K562 (cell line): ENCODE results near the gene CFAP70. TPM values are rescaled to one million over a fixed set of nuclear protein-coding genes. Genes with fewer than 3 reads are reported as not detected.

ENCODE experiments used
- AFF4 ChIP-seq: sonication (generic); formaldehyde crosslinking; IDR thresholded peaks from 2 replicates; pipeline ENCODE4 v1.8.0; 2023; ENCODE audit warnings: mild to moderate bottlenecking, missing genetic modification reagents
- CBX5 ChIP-seq: IDR thresholded peaks from 2 replicates; pipeline ENCODE4 v1.6.1; 2014; ENCODE audit warnings: low read depth, borderline replicate concordance
- ESRRB ChIP-seq: fragments of 250-450 bp; sonication (Bioruptor Pico); IDR thresholded peaks from 2 replicates; pipeline ENCODE4 v1.5.0; 2020; ENCODE audit warnings: mild to moderate bottlenecking, moderate library complexity, borderline replicate concordance
- GTF3C2 ChIP-seq: IDR thresholded peaks from 3 replicates; pipeline ENCODE4 v1.6.1; 2011; ENCODE audit warnings: borderline replicate concordance, mild to moderate bottlenecking, moderate library complexity; ENCODE audit not compliant: insufficient read length; ENCODE audit errors: extremely low read depth
- MBD1 ChIP-seq: fragments of 250-450 bp; sonication (Bioruptor Pico); IDR thresholded peaks from 2 replicates; pipeline ENCODE4 v1.8.0; 2022; ENCODE audit warnings: inconsistent platforms
- NCOR1 ChIP-seq: fragments of 450-650 bp; IDR thresholded peaks from 2 replicates; pipeline ENCODE4 v1.6.1; 2016; ENCODE audit warnings: mild to moderate bottlenecking, moderate library complexity
- POLR3G ChIP-seq: IDR thresholded peaks from 2 replicates; pipeline ENCODE4 v1.6.1; 2011; ENCODE audit not compliant: insufficient read length, insufficient replicate concordance; ENCODE audit errors: extremely low read depth
- SMAD1 ChIP-seq: fragments of 150-350 bp; IDR thresholded peaks from 2 replicates; pipeline ENCODE4 v1.6.1; 2014; ENCODE audit warnings: low read length, low read depth; ENCODE audit not compliant: partially characterized antibody
- SPI1 ChIP-seq: IDR thresholded peaks from 2 replicates; pipeline ENCODE4 v1.6.1; 2011; ENCODE audit warnings: low read depth, low read length, control low read depth, borderline replicate concordance
- TGIF2 ChIP-seq: sonication (generic); formaldehyde crosslinking; IDR thresholded peaks from 2 replicates; pipeline ENCODE4 v1.8.1; 2022; ENCODE audit warnings: mild to moderate bottlenecking, missing genetic modification reagents, moderate library complexity
- polyA plus RNA-seq, 8 experiments: library from polyadenylated mRNA; depleted of rRNA in 4 of 8; stranded (reverse) in 5 of 8; unstranded in 3 of 8; fragments of >200 nt; fragmentation: Nextera tagmentation in 2 of 8; fragmentation: Illumina TruSeq in 1 of 8; extraction: Ambion mirVana in 2 of 8; extraction: Trizol in 1 of 8; gene quantifications; 2 replicates each; pipeline versions ENCODE4 v1.2.1 to v1.2.3, GENCODE V29; 2011 to 2014; ENCODE audit warnings: inconsistent platforms in 1 of 8, missing spikeins in 1 of 8
- total RNA-seq, 7 experiments: library from RNA; depleted of rRNA in 6 of 7; stranded (reverse); fragments of >200 nt in 6 of 7; fragmentation: Illumina TruSeq in 2 of 7; extraction: Trizol in 2 of 7; gene quantifications; 2 replicates each; pipeline versions ENCODE4 v1.2.1 to v1.2.3, GENCODE V29; 2011 to 2021; ENCODE audit warnings: low replicate concordance in 1 of 7

Gene CFAP70
- total and polyA plus RNA-seq, 9 of the 15 experiments (the other 6 are each of a cell fraction or from before 2014, with no cell fraction given) = 0.27 to 1.6 (median 0.86) TPM

GRCh38 chr10:73366381-73367298 is 8.0 kb upstream of the CFAP70 start (continued):
- TF ChIP-seq POLR3G = no peak
- TF ChIP-seq MBD1 (CRISPR knock-in tag) = no peak
- TF ChIP-seq SPI1 = peak; percentile 26; the same call in 1 of the 2 replicates
- TF ChIP-seq CBX5 = no peak
- TF ChIP-seq AFF4 (CRISPR knock-in tag) = no peak
- no peak for TF ChIP-seq TGIF2
- TF ChIP-seq GTF3C2 = no peak
- no peak for TF ChIP-seq SMAD1
- no peak for TF ChIP-seq ESRRB
- TF ChIP-seq NCOR1 = peak; percentile 18; the same call in 1 of the 2 replicates
